Measurements from ENCODE around the gene CARS2. TPM values are rescaled to one million over a fixed set of nuclear protein-coding genes. Genes with fewer than 3 reads are reported as not detected.

The CARS2 gene
- total RNA-seq, 4 donors from 2014 or later = 40.0 to 398 (median 65.2) TPM

- no peak for DNase-seq (ENCODE audit: low spot score)
- TF ChIP-seq CTCF (IDR thresholded peaks at IDR 0.05) = no peak
- no peak for ATAC-seq (ENCODE audit: low FRiP score)
These were observed 59.2 kb downstream of the CARS2 start for GRCh38 chr13:110646442-110647364.

GRCh38 chr13:110645750-110646149, 60.2 kb downstream of the CARS2 start:
- no peak for TF ChIP-seq CTCF (IDR thresholded peaks at IDR 0.05)
- ATAC-seq (ENCODE audit: low FRiP score) (no peak), DNase-seq (ENCODE audit: low spot score) (no peak)

- TF ChIP-seq CTCF (IDR thresholded peaks at IDR 0.05) = no peak
- ATAC-seq (ENCODE audit: low FRiP score) (peak; percentile 18), DNase-seq (ENCODE audit: low spot score) (no peak)
These were observed 60.9 kb downstream of the CARS2 start for GRCh38 chr13:110644892-110645521.

GRCh38 chr13:110643768-110644421, 62.0 kb downstream of the CARS2 start:
- no peak for DNase-seq (ENCODE audit: low spot score)
- ATAC-seq (ENCODE audit: low FRiP score) = no peak
- no peak for TF ChIP-seq CTCF (IDR thresholded peaks at IDR 0.05)

- DNase-seq (ENCODE audit: low spot score) = no peak
- ATAC-seq (ENCODE audit: low FRiP score) = no peak
- TF ChIP-seq CTCF (IDR thresholded peaks at IDR 0.05) = no peak
These were observed 62.6 kb downstream of the CARS2 start for GRCh38 chr13:110643324-110643723.

- no peak for DNase-seq (ENCODE audit: low spot score)
- no peak for ATAC-seq (ENCODE audit: low FRiP score)
- no peak for TF ChIP-seq CTCF (IDR thresholded peaks at IDR 0.05)
These were observed 63.5 kb downstream of the CARS2 start for GRCh38 chr13:110642291-110642981.
